GM10847 (cell line): ENCODE results near the gene HINT1.

ENCODE experiments used
- POLR2A ChIP-seq: IDR thresholded peaks from 2 replicates; pipeline ENCODE4 v1.6.1; 2011; ENCODE audit not compliant: insufficient read length; ENCODE audit errors: extremely low read depth

Gene HINT1

DNA sequence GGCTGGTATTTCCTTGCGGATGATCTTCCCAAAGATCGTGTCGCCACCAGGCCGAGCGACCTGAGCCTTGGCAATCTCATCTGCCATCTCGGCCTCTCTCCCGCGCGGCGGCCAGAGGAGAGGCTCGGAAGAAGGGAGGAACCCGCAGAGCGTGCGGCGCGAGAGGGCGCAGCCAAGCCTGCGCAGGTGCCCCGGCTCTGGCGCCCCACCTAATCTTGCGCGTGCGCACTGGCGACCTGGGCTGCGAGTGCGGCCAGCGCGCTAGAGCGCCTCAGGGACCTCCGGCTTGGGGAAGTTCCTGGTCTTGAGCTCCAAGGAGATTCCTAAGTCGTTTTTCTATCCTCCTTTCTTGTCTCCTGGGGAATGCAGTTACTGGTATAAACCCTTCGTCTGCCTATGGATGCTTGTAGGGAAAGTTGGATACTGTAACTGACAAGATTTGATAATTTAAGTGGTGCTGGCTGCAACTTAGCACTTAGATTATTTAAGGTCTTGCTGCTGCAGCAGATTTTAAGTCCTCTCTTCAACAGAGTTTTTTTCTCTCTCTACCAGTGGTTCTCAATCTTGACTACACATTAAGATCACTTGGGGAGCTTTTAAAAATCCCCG is at the start of gene HINT1:
TSS of gene HINT1 (minus strand) at position 138 of the 609 bp plus-strand sequence. CDS start at position 87, 51 bp downstream.
- peak; percentile 78 for TF ChIP-seq POLR2A

GRCh38 chr5:131214609-131215227 is 49.7 kb upstream of the HINT1 start:
- TF ChIP-seq POLR2A = no peak

- no peak for TF ChIP-seq POLR2A
Observed at GRCh38 chr5:131212471-131213021, 47.5 kb upstream of the HINT1 start.

DNA sequence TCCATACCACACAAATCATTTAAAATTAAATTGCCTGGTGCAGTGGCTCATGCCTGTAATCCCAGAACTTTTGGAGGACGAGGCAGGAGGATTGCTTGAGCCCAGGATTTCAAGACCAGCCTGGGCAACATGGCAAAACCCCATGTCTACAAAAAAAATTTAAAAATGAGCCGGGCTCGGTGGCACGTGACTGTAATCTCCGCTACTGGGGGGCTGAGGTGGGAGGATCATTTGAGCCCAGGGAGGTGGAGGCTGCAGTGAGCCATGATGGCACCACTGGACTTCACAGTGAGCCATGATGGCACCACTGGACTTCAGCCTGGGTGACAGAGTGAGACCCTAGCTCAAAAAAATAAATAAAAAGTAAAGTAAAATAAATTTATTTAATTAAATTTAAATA is 46.6 kb upstream of the HINT1 start:
- TF ChIP-seq POLR2A = no peak

GRCh38 chr5:131210151-131210510 is 45.1 kb upstream of the HINT1 start:
- no peak for TF ChIP-seq POLR2A

GRCh38 chr5:131209506-131210150 is 44.6 kb upstream of the HINT1 start:
- TF ChIP-seq POLR2A = no peak

GRCh38 chr5:131209175-131209505 is 44.1 kb upstream of the HINT1 start:
- no peak for TF ChIP-seq POLR2A

- TF ChIP-seq POLR2A = no peak
Observed at GRCh38 chr5:131206772-131207171, 41.7 kb upstream of the HINT1 start.

GRCh38 chr5:131206061-131206460 is 41.0 kb upstream of the HINT1 start:
- TF ChIP-seq POLR2A = no peak

- TF ChIP-seq POLR2A = no peak
Observed at GRCh38 chr5:131204964-131205363, 39.9 kb upstream of the HINT1 start.

DNA sequence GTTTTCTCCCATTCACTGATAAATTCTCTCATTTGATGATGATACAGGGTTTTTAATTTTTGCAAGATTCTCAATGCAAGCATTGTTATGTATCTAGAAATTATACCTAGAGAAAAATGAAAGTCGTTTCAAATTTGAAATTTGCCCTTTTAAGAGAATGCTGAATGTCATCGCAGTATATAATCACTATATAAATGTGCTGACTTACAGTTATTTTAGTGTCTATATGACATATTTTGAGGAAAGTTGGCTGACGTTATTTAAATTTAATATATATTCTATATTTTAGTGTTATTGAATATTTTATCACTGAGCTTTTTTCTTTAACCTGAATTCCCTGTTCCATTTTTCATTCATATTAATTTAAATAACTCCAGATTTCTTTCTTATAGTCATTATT is 35.5 kb upstream of the HINT1 start:
- no peak for TF ChIP-seq POLR2A

- TF ChIP-seq POLR2A = no peak
Observed at GRCh38 chr5:131198625-131199024, 33.6 kb upstream of the HINT1 start.

GRCh38 chr5:131196331-131196730 is 31.3 kb upstream of the HINT1 start:
- no peak for TF ChIP-seq POLR2A

DNA sequence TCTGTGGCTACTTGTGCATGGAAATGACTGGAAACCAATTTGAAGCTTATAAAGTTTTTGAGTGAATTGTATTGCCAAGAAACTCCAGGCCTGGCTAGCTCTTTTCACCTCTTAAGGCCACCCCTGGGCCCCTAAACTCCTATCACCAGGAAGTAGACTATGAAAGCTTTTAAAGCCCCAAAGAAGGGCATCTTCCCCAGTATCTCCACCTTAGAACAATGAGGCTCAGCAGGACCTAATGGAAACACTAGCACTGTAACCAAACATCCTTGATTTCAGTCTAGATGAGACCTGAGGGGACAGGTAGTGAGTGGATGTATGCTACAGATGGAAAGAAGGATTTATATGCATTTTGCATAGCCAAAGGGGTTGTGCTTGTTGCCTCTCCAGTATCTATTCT is 30.6 kb upstream of the HINT1 start:
- no peak for TF ChIP-seq POLR2A

DNA sequence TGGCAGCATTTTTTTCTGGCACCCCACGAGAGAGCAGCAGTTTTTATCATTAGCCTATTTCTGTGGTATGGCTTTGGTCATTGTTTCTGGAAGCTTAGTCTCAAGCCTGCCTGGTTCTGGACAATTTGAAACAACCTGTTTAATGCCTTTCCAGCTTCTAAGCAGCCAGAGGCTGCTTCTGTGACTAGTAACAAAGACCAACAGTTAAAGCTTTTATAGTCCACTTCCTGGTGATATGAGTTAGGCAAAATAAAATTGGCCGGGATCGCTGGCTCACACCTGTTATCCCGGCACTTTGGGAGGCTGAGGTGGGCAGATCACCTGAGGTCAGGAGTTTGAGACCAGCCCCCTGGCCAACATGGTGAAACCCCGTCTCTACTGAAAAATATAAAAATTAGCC is 29.7 kb upstream of the HINT1 start:
- TF ChIP-seq POLR2A = no peak

DNA sequence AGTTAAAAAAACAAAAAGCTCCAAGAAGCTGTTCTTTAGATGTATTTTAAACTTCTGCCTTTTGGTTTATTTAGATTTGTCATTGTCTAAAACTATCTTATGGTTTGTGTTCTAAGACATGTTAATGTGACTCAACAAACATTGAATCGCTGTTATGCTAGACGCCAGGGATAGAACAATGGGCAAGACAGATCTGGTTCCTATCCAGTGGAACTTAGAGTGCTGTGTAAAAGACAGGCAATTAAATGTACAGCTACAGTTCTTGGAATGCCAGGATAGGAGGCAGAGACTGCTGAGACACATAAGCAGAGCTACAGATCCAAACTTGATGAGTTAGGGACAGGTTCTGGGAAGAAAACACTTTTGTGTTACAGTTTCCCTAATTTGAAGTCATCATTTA is 28.1 kb upstream of the HINT1 start:
- no peak for TF ChIP-seq POLR2A

DNA sequence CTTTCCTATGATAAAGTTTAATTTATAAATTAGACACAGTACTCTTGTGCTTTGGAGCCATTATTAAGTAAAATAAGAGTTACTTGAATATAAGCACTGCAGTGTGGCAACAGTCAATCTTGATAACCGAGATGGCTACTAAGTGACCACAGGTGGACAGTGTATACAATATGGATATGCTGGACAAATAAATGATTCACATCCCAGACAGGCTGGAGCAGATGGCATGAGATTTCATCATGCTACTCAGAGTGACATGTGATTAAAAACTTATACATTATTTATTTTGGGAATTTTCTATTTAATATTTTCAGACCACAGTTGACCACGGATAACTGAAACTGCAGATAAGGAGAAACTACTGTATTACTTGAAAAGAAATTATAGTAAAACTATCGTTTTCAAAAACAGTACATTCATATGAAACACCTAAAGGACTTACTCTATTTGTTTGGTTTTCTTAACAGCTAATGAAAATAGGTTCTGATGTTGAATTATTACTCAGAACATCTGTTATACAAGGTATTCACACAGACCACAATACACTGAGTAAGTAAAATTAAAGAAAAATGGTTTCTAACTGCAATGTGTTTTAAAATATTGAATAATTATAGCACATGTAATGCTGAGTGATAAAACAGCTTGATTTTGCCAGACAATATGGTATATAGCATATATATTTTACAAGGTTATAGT is 21.7 kb upstream of the HINT1 start:
- TF ChIP-seq POLR2A = no peak
